K562 (cell line): ENCODE data around the gene GBP6. TPM values are rescaled to one million over a fixed set of nuclear protein-coding genes. Genes with fewer than 3 reads are reported as not detected.

Source experiments
- ATAC-seq: fragments of 200-7000 bp; cut with Tn5 transposase; 3 replicates; pipeline ENCODE4 v1.9.1; 2020; ENCODE audit warnings: moderate library complexity
- BruUV-seq: library from RNA; stranded (reverse); fragments of 400-500 nt; replicated peaks from 2 replicates; lab custom pipeline; 2021; lab: Mats Ljungman, UMichigan
- CTCF ChIA-PET: fragments of 300-600 bp; formaldehyde crosslinking; extraction: SDS; loops from one replicate; lab custom pipeline; 2021; ENCODE audit warnings: low intra/inter-chr PET ratio; lab: Yijun Ruan, JAX
- POLR2A ChIA-PET: fragments of 300-600, 350-650 bp; sonication (Branson Sonifier 250); formaldehyde crosslinking; extraction: SDS; loops from one replicate; lab custom pipeline; 2021; ENCODE audit warnings: antibody characterized with exemption, inconsistent platforms; lab: Yijun Ruan, JAX
- DNase-seq, 4 experiments: peaks; one replicate each; pipeline versions ENCODE4 v3.0.0 to v3.0.0-alpha.2; 2011 to 2018; ENCODE audit warnings: low spot score in 3 of 4, mixed read lengths in 3 of 4; ENCODE audit errors: extremely low read depth in 1 of 4
- FAIRE-seq: peaks from 2 replicates; lab custom pipeline; 2011; peaks lifted over from hg19 to GRCh38; lab: Jason Lieb, UNC
- H2AFZ ChIP-seq: 2 replicates; pipeline ENCODE4 v1.6.0; 2011; ENCODE audit warnings: low read depth, low read length, control low read depth, inconsistent platforms
- H3K27ac ChIP-seq: fragments of 200-600 bp; 3 replicates; pipeline ENCODE4 v1.8.0; 2011; ENCODE audit warnings: low read depth, mild to moderate bottlenecking, control low read depth, inconsistent platforms, low read length, moderate library complexity, mixed read lengths; ENCODE audit errors: extremely low read depth
- H3K27me3 ChIP-seq, 2 experiments: fragments of 300-600 bp in 1 of 2; 2 replicates in 1 of 2; 3 replicates in 1 of 2; pipeline versions ENCODE4 v1.6.0 to v1.8.0; 2011; ENCODE audit warnings: inconsistent platforms in 2 of 2, low read length in 2 of 2, mild to moderate bottlenecking in 1 of 2, mixed read lengths in 1 of 2, moderate library complexity in 1 of 2; ENCODE audit not compliant: control insufficient read depth in 2 of 2, insufficient read depth in 2 of 2
- H3K36me3 ChIP-seq: fragments of 300-600 bp; 3 replicates; pipeline ENCODE4 v1.8.0; 2011; ENCODE audit warnings: mild to moderate bottlenecking, low read length, inconsistent platforms; ENCODE audit not compliant: control insufficient read depth, insufficient read depth
- H3K4me1 ChIP-seq, 2 experiments: fragments of 200-600 bp in 1 of 2; replicated peaks in 1 of 2; 2 replicates in 1 of 2; 3 replicates in 1 of 2; pipeline versions ENCODE4 v1.5.1 to v1.8.0; 2011; ENCODE audit warnings: inconsistent platforms in 2 of 2, low read length in 2 of 2, mild to moderate bottlenecking in 1 of 2, mixed read lengths in 1 of 2, moderate library complexity in 1 of 2; ENCODE audit not compliant: control insufficient read depth in 2 of 2, insufficient read depth in 2 of 2
- H3K4me2 ChIP-seq: 2 replicates; pipeline ENCODE4 v1.6.1; 2011; ENCODE audit warnings: low read length, control low read depth, inconsistent platforms, mixed read lengths; ENCODE audit not compliant: insufficient read depth
- H3K4me3 ChIP-seq: fragments of 200-600 bp; sonication (generic), shearing (Covaris generic); 2 replicates; pipeline ENCODE4 v1.5.1; 2016; ENCODE audit warnings: control low read depth, inconsistent platforms
- H3K79me2 ChIP-seq: fragments of 200-600 bp; 3 replicates; pipeline ENCODE4 v1.8.0; 2011; ENCODE audit warnings: low read length, inconsistent platforms; ENCODE audit not compliant: control insufficient read depth, insufficient read depth
- H3K9ac ChIP-seq, 2 experiments: 2 replicates each; pipeline versions ENCODE4 v1.6.0 to v1.6.1; 2011; ENCODE audit warnings: low read depth in 2 of 2, low read length in 2 of 2, control low read depth in 1 of 2, inconsistent platforms in 1 of 2, mild to moderate bottlenecking in 1 of 2, mixed read lengths in 1 of 2; ENCODE audit not compliant: insufficient read depth in 1 of 2
- H3K9me1 ChIP-seq: one replicate; pipeline ENCODE4 v1.6.0; 2011; ENCODE audit warnings: inconsistent platforms, mild to moderate bottlenecking, low read length, moderate library complexity; ENCODE audit not compliant: control insufficient read depth, insufficient read depth
- H3K9me3 ChIP-seq: replicated peaks from 2 replicates; pipeline ENCODE4 v1.5.1; 2011; ENCODE audit warnings: low read depth, low read length, inconsistent platforms; ENCODE audit not compliant: control insufficient read depth, insufficient read depth
- H4K20me1 ChIP-seq: replicated peaks from 2 replicates; pipeline ENCODE4 v1.6.1; 2011; ENCODE audit warnings: low read length, inconsistent platforms, mixed read lengths; ENCODE audit not compliant: control insufficient read depth, insufficient read depth
- CHCHD3 ChIP-seq: fragments of 250-450 bp; sonication (Bioruptor Pico); IDR thresholded peaks from 2 replicates; pipeline ENCODE4 v2.1.2; 2022; ENCODE audit warnings: mild to moderate bottlenecking
- FOXM1 ChIP-seq, 2 experiments: fragments of 450-650 bp in 1 of 2; sonication (generic) in 1 of 2; formaldehyde crosslinking in 1 of 2; IDR thresholded peaks; 2 replicates each; pipeline versions ENCODE4 v1.6.1 to v1.9.0; 2017 to 2022; ENCODE audit warnings: low read depth in 2 of 2, mild to moderate bottlenecking in 2 of 2, missing genetic modification reagents in 1 of 2, moderate library complexity in 1 of 2
- NFIX ChIP-seq: fragments of 250-450 bp; sonication (Bioruptor Pico); IDR thresholded peaks from 2 replicates; pipeline ENCODE4 v1.4.0; 2020; ENCODE audit warnings: low read depth, mild to moderate bottlenecking, moderate library complexity
- TRIM28 ChIP-seq: fragments of 450-650 bp; IDR thresholded peaks from 2 replicates; pipeline ENCODE4 v1.6.1; 2017
- ZKSCAN8 ChIP-seq: fragments of 200-800 bp; sonication (Bioruptor generic); IDR thresholded peaks from 2 replicates; pipeline ENCODE4 v1.6.1; 2016; ENCODE audit warnings: missing genetic modification characterization, missing compliant biosample characterization
- ZNF3 ChIP-seq: fragments of 250-450 bp; sonication (Bioruptor Pico); IDR thresholded peaks from 2 replicates; pipeline ENCODE4 v1.5.0; 2021; ENCODE audit warnings: mild to moderate bottlenecking, moderate library complexity
- WGBS: fragments of 100-300 bp; shearing (Covaris generic); methylation state at CpG from one replicate; pipeline ENCODE4 v1.1.6; 2016; ENCODE audit warnings: low coverage, mixed read lengths; ENCODE audit not compliant: insufficient coverage; ENCODE audit errors: missing lambda C conversion rate; 5-methylcytosine and 5-hydroxymethylcytosine counted together
- in situ Hi-C: fragments of 300-500 bp; cut with MboI; formaldehyde crosslinking; loops from 4 replicates; pipeline ENCODE4 v1.15.0; 2018; ENCODE audit warnings: inconsistent platforms, mixed read lengths
- intact Hi-C: fragments of 100-400 bp; cut with micrococcal nuclease; formaldehyde crosslinking; loops from 2 replicates; pipeline ENCODE4 v1.14.2; 2022
- polyA plus RNA-seq, 8 experiments: library from polyadenylated mRNA; depleted of rRNA in 4 of 8; stranded (reverse) in 5 of 8; unstranded in 3 of 8; fragments of >200 nt; fragmentation: Nextera tagmentation in 2 of 8; fragmentation: Illumina TruSeq in 1 of 8; extraction: Ambion mirVana in 2 of 8; extraction: Trizol in 1 of 8; gene quantifications; 2 replicates each; pipeline versions ENCODE4 v1.2.1 to v1.2.3, GENCODE V29; 2011 to 2014; ENCODE audit warnings: inconsistent platforms in 1 of 8, missing spikeins in 1 of 8
- total RNA-seq, 7 experiments: library from RNA; depleted of rRNA in 6 of 7; stranded (reverse); fragments of >200 nt in 6 of 7; fragmentation: Illumina TruSeq in 2 of 7; extraction: Trizol in 2 of 7; gene quantifications; 2 replicates each; pipeline versions ENCODE4 v1.2.1 to v1.2.3, GENCODE V29; 2011 to 2021; ENCODE audit warnings: low replicate concordance in 1 of 7
- TF ChIP-seq, protein P1 (sequence below): fragments of 450-650 bp; IDR thresholded peaks from 2 replicates; pipeline ENCODE4 v1.6.1; 2016; ENCODE audit warnings: antibody characterized with exemption
- TF ChIP-seq, protein P2 (sequence below): fragments of 450-650 bp; IDR thresholded peaks from 2 replicates; pipeline ENCODE4 v1.7.0; 2016; ENCODE audit warnings: borderline replicate concordance

Gene GBP6
- total and polyA plus RNA-seq, 9 of the 15 experiments (the other 6 are each of a cell fraction or from before 2014, with no cell fraction given), result not detected

- ATAC-seq (no peak), DNase-seq (no peak)
- in situ Hi-C loops (no loop called here), intact Hi-C loops (loop anchor here (10.0 kb wide), 2 partner anchors 101 to 159 kb away; partner anchors contain the start of gene GBP4)
- Histone ChIP-seq H3K79me2 (no peaks in the 10 kb centered on the region), H4K20me1 (no peaks in the 10 kb centered on the region), H3K27me3 (no peaks in the 10 kb centered on the region; a peak in 1 of 5 replicates), H3K27ac (no peak overlapping the region)
- BruUV-seq, result no TSS peak
- CTCF ChIA-PET, result no interaction called here
- POLR2A ChIA-PET, result no interaction called here
- TF ChIP-seq TRIM28 (no peak), ZNF3 (CRISPR knock-in tag) (no peak), FOXM1 (IDR thresholded peaks at IDR 0.05; ENCODE audit: low read depth) (no peak), FOXM1 (CRISPR knock-in tag; IDR thresholded peaks at IDR 0.05; ENCODE audit: low read depth) (no peak), ZKSCAN8 (CRISPR knock-in tag) (no peak), CHCHD3 (CRISPR knock-in tag) (no peak), NFIX (CRISPR knock-in tag) (no peak)
- TF ChIP-seq, protein P1, sequence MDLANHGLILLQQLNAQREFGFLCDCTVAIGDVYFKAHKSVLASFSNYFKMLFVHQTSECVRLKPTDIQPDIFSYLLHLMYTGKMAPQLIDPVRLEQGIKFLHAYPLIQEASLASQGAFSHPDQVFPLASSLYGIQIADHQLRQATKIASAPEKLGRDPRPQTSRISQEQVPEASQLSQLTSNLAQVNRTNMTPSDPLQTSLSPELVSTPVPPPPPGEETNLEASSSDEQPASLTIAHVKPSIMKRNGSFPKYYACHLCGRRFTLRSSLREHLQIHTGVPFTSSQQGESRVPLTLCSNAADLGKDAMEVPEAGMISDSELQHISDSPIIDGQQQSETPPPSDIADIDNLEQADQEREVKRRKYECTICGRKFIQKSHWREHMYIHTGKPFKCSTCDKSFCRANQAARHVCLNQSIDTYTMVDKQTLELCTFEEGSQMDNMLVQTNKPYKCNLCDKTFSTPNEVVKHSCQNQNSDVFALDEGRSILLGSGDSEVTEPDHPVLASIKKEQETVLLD, result no peak
- TF ChIP-seq, protein P2, sequence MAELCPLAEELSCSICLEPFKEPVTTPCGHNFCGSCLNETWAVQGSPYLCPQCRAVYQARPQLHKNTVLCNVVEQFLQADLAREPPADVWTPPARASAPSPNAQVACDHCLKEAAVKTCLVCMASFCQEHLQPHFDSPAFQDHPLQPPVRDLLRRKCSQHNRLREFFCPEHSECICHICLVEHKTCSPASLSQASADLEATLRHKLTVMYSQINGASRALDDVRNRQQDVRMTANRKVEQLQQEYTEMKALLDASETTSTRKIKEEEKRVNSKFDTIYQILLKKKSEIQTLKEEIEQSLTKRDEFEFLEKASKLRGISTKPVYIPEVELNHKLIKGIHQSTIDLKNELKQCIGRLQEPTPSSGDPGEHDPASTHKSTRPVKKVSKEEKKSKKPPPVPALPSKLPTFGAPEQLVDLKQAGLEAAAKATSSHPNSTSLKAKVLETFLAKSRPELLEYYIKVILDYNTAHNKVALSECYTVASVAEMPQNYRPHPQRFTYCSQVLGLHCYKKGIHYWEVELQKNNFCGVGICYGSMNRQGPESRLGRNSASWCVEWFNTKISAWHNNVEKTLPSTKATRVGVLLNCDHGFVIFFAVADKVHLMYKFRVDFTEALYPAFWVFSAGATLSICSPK, result no peak
- TF ChIP-seq, all 486 proteins: peak for 0
- no peak for FAIRE-seq
- Histone ChIP-seq H2AFZ (no peak overlapping the region), H3K9ac (no peak overlapping the region), H3K9me3 (no peaks in the 10 kb centered on the region), H3K4me3 (no peak overlapping the region), H3K9me1 (no peaks in the 10 kb centered on the region), H3K36me3 (no peaks in the 10 kb centered on the region), H3K4me1 (no peaks in the 10 kb centered on the region), H3K4me2 (no peak overlapping the region)
- WGBS, result 0% methylated on average over 3 of the region's 3 CpGs
Measured at GRCh38 chr1:89354205-89354604, 9.7 kb upstream of the GBP6 start.
